BJ (cell line): ENCODE measurements around the gene LEMD1. TPM values are rescaled to one million over a fixed set of nuclear protein-coding genes. Genes with fewer than 3 reads are reported as not detected.

ENCODE experiments used
- CTCF ChIA-PET: fragments of 350-600 bp; formaldehyde crosslinking; extraction: SDS; loops from one replicate; lab custom pipeline; 2021; ENCODE audit warnings: antibody characterized with exemption, inconsistent platforms; lab: Yijun Ruan, JAX
- POLR2A ChIA-PET: fragments of 300-600 bp; sonication (Branson Sonifier 250); formaldehyde crosslinking; extraction: SDS; loops from one replicate; lab custom pipeline; 2021; ENCODE audit warnings: antibody characterized with exemption; lab: Charles Lee
- DNase-seq: peaks from one replicate; pipeline ENCODE4 v3.0.0-alpha.2; 2011; ENCODE audit warnings: low read depth
- H3K27me3 ChIP-seq: 2 replicates; pipeline ENCODE4 v1.6.0; 2011; ENCODE audit warnings: low read length; ENCODE audit not compliant: control insufficient read depth, insufficient read depth
- H3K36me3 ChIP-seq: 2 replicates; pipeline ENCODE4 v1.5.1; 2011; ENCODE audit warnings: low read length; ENCODE audit not compliant: control insufficient read depth, insufficient read depth
- H3K4me3 ChIP-seq: 2 replicates; pipeline ENCODE4 v1.5.1; 2011; ENCODE audit warnings: low read depth, mild to moderate bottlenecking, control low read depth, low read length
- CTCF ChIP-seq: IDR thresholded peaks from 2 replicates; pipeline ENCODE4 v1.5.1; 2011; ENCODE audit warnings: low read depth, mild to moderate bottlenecking, control low read depth, inconsistent platforms, low read length, moderate library complexity; ENCODE audit not compliant: insufficient read depth
- polyA plus RNA-seq: library from polyadenylated mRNA; depleted of rRNA; stranded (reverse); fragments of >200 nt; gene quantifications from 2 replicates; pipeline ENCODE4 v1.2.3, GENCODE V29; 2011; rRNA removed
- small RNA-seq: library from RNA; depleted of rRNA; stranded (forward); fragments of <200 nt; gene quantifications from one replicate; pipeline ENCODE3, GENCODE V24; 2012; ENCODE audit warnings: low replicate concordance, low read depth; ENCODE audit not compliant: insufficient read length

Gene LEMD1
- polyA plus RNA-seq, 1 experiment = not detected

- ChIA-PET CTCF (interaction anchor here (0.8 to 22.5 kb wide), 7 partner anchors 14 to 214 kb away, joined by 3 to 679 read pairs (median 10); no protein-coding TSS in a partner anchor), POLR2A (no interaction called here)
- Histone ChIP-seq H3K4me3 (no peak overlapping the region), H3K27me3 (peaks cover 27% of the 10 kb centered on the region), H3K36me3 (no peaks in the 10 kb centered on the region)
- DNase-seq = no peak
- no peak for TF ChIP-seq CTCF
These were observed 89.7 kb downstream of the LEMD1 start for GRCh38 chr1:205332015-205332791.

Small RNAs within 50 kb of the gene (small RNA-seq; reads per million reads assigned to genes)
- gene MIR135B (2.7 reads per million, percentile 32 among the genes with 10 or more reads in this experiment), gene SNRPGP10 (not detected)

Other genes starting within 250 kb of the LEMD1 start
- 9.7 and 11.5 TPM in 2 replicates for gene DSTYK, start 210.4 kb downstream of the LEMD1 start, polyA plus RNA-seq
- 2.4 and 3.4 TPM in 2 replicates for gene TMCC2, start 194.1 kb downstream of the LEMD1 start, polyA plus RNA-seq
- 3.4 and 5.8 TPM in 2 replicates for gene NUAK2, start 100.3 kb downstream of the LEMD1 start, polyA plus RNA-seq
- gene KLHDC8A, start 65.1 kb downstream of the LEMD1 start, polyA plus RNA-seq = not detected in 2 replicates
- gene BLACAT1, start 34.0 kb upstream of the LEMD1 start, polyA plus RNA-seq = 0.02 TPM in 1 of 2 replicates, not detected in the other
- gene CDK18, start 82.6 kb upstream of the LEMD1 start, polyA plus RNA-seq = 0.45 and 0.83 TPM in 2 replicates
- gene ELK4, start 210.0 kb upstream of the LEMD1 start, polyA plus RNA-seq = 3.4 and 5.7 TPM in 2 replicates